Mesothelial cell of epicardium (in vitro differentiated cells): Measurements from ENCODE around the gene UNC5B. TPM values are rescaled to one million over a fixed set of nuclear protein-coding genes. Genes with fewer than 3 reads are reported as not detected.
A peak's percentile ranks its signal among the peaks of the same experiment; 100 is the strongest.

ENCODE experiments used
- DNase-seq, 2 experiments: peaks; one replicate each; pipeline ENCODE4 v3.0.0; 2021; ENCODE audit warnings: low spot score in 2 of 2; ENCODE audit not compliant: unreplicated experiment in 2 of 2
- H3K27ac Mint-ChIP-seq: 2 replicates; pipeline ENCODE4 v1.8.0; 2021; ENCODE audit warnings: mixed read lengths
- H3K27me3 Mint-ChIP-seq: 2 replicates; pipeline ENCODE4 v1.8.0; 2021; ENCODE audit warnings: low read depth, mixed read lengths
- H3K36me3 Mint-ChIP-seq: 2 replicates; pipeline ENCODE4 v1.8.0; 2021; ENCODE audit warnings: mixed read lengths
- H3K4me1 Mint-ChIP-seq: 2 replicates; pipeline ENCODE4 v1.8.0; 2021; ENCODE audit warnings: mixed read lengths
- H3K4me3 Mint-ChIP-seq: 2 replicates; pipeline ENCODE4 v1.8.0; 2021; ENCODE audit warnings: mild to moderate bottlenecking, moderate library complexity, mixed read lengths
- H3K9me3 Mint-ChIP-seq: 2 replicates; pipeline ENCODE4 v1.8.0; 2021; ENCODE audit warnings: mixed read lengths
- CTCF ChIP-seq: fragments of 200-600 bp; sonication (generic); IDR thresholded peaks from one replicate; pipeline ENCODE4 v1.5.0; 2021; ENCODE audit warnings: antibody characterized with exemption; ENCODE audit not compliant: unreplicated experiment
- total RNA-seq: library from RNA; stranded (reverse); gene quantifications from 3 replicates; pipeline ENCODE4 v1.2.1, GENCODE V29; 2021

Gene UNC5B
- total RNA-seq, 1 donor from 2014 or later = 91.5 TPM

- Mint-ChIP-seq H3K9me3 (no peaks in the 10 kb centered on the region), H3K27ac (no peak overlapping the region), H3K36me3 (peaks cover 3% of the 10 kb centered on the region), H3K4me1 (peaks cover 59% of the 10 kb centered on the region), H3K4me3 (no peak overlapping the region), H3K27me3 (no peaks in the 10 kb centered on the region)
- TF ChIP-seq CTCF = no peak
- no peak for DNase-seq
Measured at GRCh38 chr10:71225291-71226058, 13.1 kb downstream of the UNC5B start.

GRCh38 chr10:71228875-71229675 is 16.7 kb downstream of the UNC5B start:
- no peak for TF ChIP-seq CTCF

GRCh38 chr10:71229726-71230655 is 17.6 kb downstream of the UNC5B start:
- DNase-seq = no peak
- Mint-ChIP-seq H3K4me3 (no peak overlapping the region), H3K27ac (peak overlapping the region; percentile 79), H3K4me1 (peaks cover 68% of the 10 kb centered on the region), H3K9me3 (no peaks in the 10 kb centered on the region), H3K27me3 (no peaks in the 10 kb centered on the region), H3K36me3 (peaks cover 3% of the 10 kb centered on the region)
- TF ChIP-seq CTCF = no peak

More at GRCh38 chr10:71228875-71229675, 16.7 kb downstream of the UNC5B start:
- Mint-ChIP-seq H3K27me3 (no peaks in the 10 kb centered on the region), H3K4me1 (peaks cover 60% of the 10 kb centered on the region), H3K4me3 (no peak overlapping the region), H3K9me3 (no peaks in the 10 kb centered on the region), H3K27ac (peak overlapping the region; percentile 85), H3K36me3 (peaks cover 3% of the 10 kb centered on the region)
- DNase-seq = no peak

GRCh38 chr10:71230656-71231025 is 18.3 kb downstream of the UNC5B start:
- no peak overlapping the region for H3K4me3 Mint-ChIP-seq
- peaks cover 75% of the 10 kb centered on the region for H3K4me1 Mint-ChIP-seq
- no peak for TF ChIP-seq CTCF
- H3K9me3 Mint-ChIP-seq = no peaks in the 10 kb centered on the region
- no peaks in the 10 kb centered on the region for H3K27me3 Mint-ChIP-seq
- peaks cover 2% of the 10 kb centered on the region for H3K36me3 Mint-ChIP-seq
- peak overlapping the region; percentile 76 for H3K27ac Mint-ChIP-seq
- no peak for DNase-seq

GRCh38 chr10:71231206-71231605 is 18.8 kb downstream of the UNC5B start:
- H3K4me1 Mint-ChIP-seq = peaks cover 81% of the 10 kb centered on the region
- no peaks in the 10 kb centered on the region for H3K36me3 Mint-ChIP-seq
- peak overlapping the region; percentile 83 for H3K27ac Mint-ChIP-seq
- H3K4me3 Mint-ChIP-seq = no peak overlapping the region
- no peak for DNase-seq
- no peaks in the 10 kb centered on the region for H3K9me3 Mint-ChIP-seq
- TF ChIP-seq CTCF = no peak
- no peaks in the 10 kb centered on the region for H3K27me3 Mint-ChIP-seq
